HEK293 (cell line): Measurements from ENCODE around the gene BACH2.

Experiments used
- CTCF ChIP-seq: fragments of 450-650 bp; formaldehyde crosslinking; IDR thresholded peaks from 2 replicates; pipeline ENCODE4 v1.5.1; 2016; ENCODE audit warnings: missing biosample characterization, missing genetic modification characterization
- ZBTB21 ChIP-seq: fragments of 450-650 bp; formaldehyde crosslinking; IDR thresholded peaks from 2 replicates; pipeline ENCODE4 v1.5.1; 2017; ENCODE audit warnings: missing biosample characterization, missing genetic modification characterization
- ZNF274 ChIP-seq, 2 experiments: fragments of 200-500 bp in 1 of 2; fragments of 450-650 bp in 1 of 2; sonication (Bioruptor generic) in 1 of 2; formaldehyde crosslinking in 1 of 2; IDR thresholded peaks; 2 replicates each; pipeline versions ENCODE4 v1.5.1 to v1.6.1; 2014 to 2016; ENCODE audit warnings: borderline replicate concordance in 1 of 2, inconsistent platforms in 1 of 2, low read length in 1 of 2, missing biosample characterization in 1 of 2, missing genetic modification characterization in 1 of 2

GRCh38 chr6:90072935-90073464 lies 223.6 kb downstream of the BACH2 start:
- TF ChIP-seq CTCF (tag by site-specific recombination) (no peak), ZNF274 (IDR thresholded peaks at IDR 0.05; ENCODE audit: low read length) (no peak), ZNF274 (tag by site-specific recombination; IDR thresholded peaks at IDR 0.05; ENCODE audit: borderline replicate concordance) (no peak), ZBTB21 (tag by site-specific recombination) (no peak)
